GM12873 (cell line): Measurements from ENCODE around the gene ATP8B1.

ENCODE experiments used
- CTCF ChIP-seq: IDR thresholded peaks from 2 replicates; pipeline ENCODE4 v1.5.1; 2012; ENCODE audit warnings: low read depth, mild to moderate bottlenecking, moderate library complexity, low read length, control low read depth; ENCODE audit not compliant: insufficient read depth; ENCODE audit errors: missing control alignments

Gene ATP8B1

DNA sequence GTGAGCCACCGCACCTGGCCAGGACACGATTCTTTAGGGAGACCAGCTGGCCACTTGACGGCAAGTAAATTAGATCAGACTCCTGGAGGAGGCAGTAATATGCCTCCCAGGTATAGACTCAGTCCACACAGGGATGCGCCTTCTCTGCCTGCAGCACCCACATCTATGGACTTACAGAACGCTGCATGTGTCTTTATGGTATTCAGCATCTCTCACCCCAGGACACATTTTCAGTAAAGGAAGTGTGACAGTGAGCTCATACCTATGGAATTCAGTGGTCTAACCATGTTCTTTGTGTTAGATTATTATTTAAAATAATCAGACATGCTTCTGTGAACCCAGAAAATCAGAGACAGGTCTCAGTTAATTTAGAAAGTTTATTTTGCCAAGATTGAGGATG is 175.6 kb downstream of the ATP8B1 start:
- TF ChIP-seq CTCF: no peak

- no peak for TF ChIP-seq CTCF
Measured at GRCh38 chr18:57624988-57625387, 178.1 kb downstream of the ATP8B1 start.

GRCh38 chr18:57621246-57621604 is 181.9 kb downstream of the ATP8B1 start:
- TF ChIP-seq CTCF: no peak

GRCh38 chr18:57619876-57620275 is 183.2 kb downstream of the ATP8B1 start:
- TF ChIP-seq CTCF: no peak

DNA sequence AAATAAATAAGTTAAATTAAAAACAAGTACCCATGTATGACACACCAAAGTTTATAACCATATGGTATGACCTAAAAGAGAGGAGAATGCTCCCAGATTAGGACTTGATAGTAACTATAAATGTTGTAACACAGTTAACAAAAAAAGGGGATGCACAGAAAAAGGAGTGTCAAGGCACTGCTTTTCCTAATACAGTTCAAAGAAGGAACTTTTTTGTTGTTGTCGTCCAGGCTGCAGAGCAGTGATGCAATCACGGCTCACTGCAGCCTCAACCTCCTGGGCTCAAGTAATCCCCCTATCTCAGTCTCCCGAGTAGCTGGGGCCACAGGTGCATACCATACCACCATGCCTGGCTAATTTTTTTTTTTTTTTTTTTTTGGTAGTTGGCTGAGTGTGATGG is 184.2 kb downstream of the ATP8B1 start:
- TF ChIP-seq CTCF: no peak

GRCh38 chr18:57603871-57604270 is 199.2 kb downstream of the ATP8B1 start:
- TF ChIP-seq CTCF: no peak
